Suprapubic skin (tissue), 3 donors: ENCODE results near the gene GLOD5.

Experiments used
- POLR2A ChIP-seq, 2 donors: fragments of 450-650 bp; IDR thresholded peaks; one replicate each; pipeline ENCODE4 v1.6.1; 2017; ENCODE audit warnings: antibody characterized with exemption in 2 of 2, mild to moderate bottlenecking in 2 of 2, moderate library complexity in 2 of 2
- TF ChIP-seq, protein P1 (sequence below), 2 donors: fragments of 200-600 bp in 1 of 2; fragments of 450-650 bp in 1 of 2; sonication (generic) in 1 of 2; IDR thresholded peaks; one replicate each; pipeline ENCODE4 v1.5.1; 2016 to 2019; ENCODE audit warnings: antibody characterized with exemption in 2 of 2, mild to moderate bottlenecking in 1 of 2, moderate library complexity in 1 of 2

DNA sequence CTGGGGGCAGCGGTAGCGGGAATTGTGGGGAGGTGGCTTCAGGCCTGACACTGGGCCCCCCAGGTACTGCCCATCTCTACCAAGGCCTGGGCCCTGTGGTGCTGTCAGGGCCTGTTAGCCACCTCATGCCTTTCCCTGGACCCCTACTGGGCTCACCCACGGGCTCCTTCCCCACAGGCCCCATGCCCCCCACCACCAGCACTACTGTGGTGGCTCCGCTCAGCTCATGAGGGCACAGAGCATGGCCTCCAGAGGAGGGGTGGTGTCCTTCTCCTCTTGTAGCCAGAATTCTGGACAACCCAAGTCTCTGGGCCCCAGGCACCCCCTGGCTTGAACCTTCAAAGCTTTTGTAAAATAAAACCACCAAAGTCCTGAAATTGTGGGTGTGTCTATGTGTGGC, 32.4 kb downstream of the GLOD5 start:
- TF ChIP-seq POLR2A (IDR thresholded peaks at IDR 0.05), result no peak
- TF ChIP-seq, protein P1, sequence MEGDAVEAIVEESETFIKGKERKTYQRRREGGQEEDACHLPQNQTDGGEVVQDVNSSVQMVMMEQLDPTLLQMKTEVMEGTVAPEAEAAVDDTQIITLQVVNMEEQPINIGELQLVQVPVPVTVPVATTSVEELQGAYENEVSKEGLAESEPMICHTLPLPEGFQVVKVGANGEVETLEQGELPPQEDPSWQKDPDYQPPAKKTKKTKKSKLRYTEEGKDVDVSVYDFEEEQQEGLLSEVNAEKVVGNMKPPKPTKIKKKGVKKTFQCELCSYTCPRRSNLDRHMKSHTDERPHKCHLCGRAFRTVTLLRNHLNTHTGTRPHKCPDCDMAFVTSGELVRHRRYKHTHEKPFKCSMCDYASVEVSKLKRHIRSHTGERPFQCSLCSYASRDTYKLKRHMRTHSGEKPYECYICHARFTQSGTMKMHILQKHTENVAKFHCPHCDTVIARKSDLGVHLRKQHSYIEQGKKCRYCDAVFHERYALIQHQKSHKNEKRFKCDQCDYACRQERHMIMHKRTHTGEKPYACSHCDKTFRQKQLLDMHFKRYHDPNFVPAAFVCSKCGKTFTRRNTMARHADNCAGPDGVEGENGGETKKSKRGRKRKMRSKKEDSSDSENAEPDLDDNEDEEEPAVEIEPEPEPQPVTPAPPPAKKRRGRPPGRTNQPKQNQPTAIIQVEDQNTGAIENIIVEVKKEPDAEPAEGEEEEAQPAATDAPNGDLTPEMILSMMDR (IDR thresholded peaks at IDR 0.05), result no peak
